ENCODE results near the gene ALKBH3.

The ALKBH3 gene

GRCh38 chr11:43962383-43963278, 82.0 kb downstream of the ALKBH3 start:
- no peak for DNase-seq (ENCODE audit: low spot score)

- no peak for DNase-seq (ENCODE audit: low spot score)
Measured at GRCh38 chr11:43963279-43963620, 82.6 kb downstream of the ALKBH3 start.

- no peak for DNase-seq (ENCODE audit: low spot score)
Measured at GRCh38 chr11:43967661-43968060, 87.0 kb downstream of the ALKBH3 start.

DNA sequence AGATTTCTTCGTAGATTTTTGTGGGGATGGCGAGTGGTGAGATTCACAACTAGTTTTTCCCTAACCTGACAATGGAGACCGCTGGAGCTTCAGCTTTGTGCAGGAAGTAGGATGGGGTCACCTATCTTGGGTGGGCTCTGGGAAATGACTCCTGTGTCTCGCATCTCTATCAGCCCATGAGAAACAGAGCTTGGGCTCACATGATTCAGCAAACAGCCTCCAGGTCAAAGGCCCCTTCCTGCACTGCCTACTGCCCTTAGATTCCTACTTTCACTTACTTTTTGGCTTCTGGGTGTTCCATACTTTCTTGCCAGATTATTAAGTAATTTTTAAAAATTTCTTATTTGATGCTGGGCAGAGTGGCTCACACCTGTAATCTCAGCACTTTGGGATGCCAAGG, 88.1 kb downstream of the ALKBH3 start:
- no peak for DNase-seq (ENCODE audit: low spot score)

DNA sequence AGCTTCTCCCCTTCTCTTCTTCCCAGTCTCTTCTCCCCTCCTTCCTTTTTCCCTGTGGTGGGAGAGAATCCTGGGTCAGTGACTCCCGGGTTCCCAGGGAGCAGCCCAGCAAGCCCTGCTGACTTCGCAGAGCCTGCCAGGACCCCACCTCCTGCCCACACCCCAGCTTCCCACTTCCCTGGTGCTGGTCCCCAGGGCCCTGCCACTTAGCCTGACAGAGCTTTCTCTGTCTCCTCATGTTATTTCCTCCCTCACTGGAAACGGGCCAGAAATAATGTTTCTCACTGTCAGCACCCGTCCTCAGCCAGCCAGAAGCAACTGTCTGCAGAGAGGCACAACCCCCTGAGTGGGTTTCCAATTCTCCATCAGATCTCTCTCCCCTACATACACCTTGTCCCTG, 88.9 kb downstream of the ALKBH3 start:
- no peak for DNase-seq (ENCODE audit: low spot score)

All from LoVo (cell line).